Transverse colon (tissue), 3 donors: ENCODE measurements around the gene AHSG.

ENCODE experiments used
- EP300 ChIP-seq: sonication (generic); formaldehyde crosslinking; IDR thresholded peaks from one replicate; pipeline ENCODE4 v1.6.1; 2017; ENCODE audit warnings: antibody characterized with exemption, low read depth
- POLR2A ChIP-seq: fragments of 450-650 bp; IDR thresholded peaks from one replicate; pipeline ENCODE4 v1.6.1; 2016; ENCODE audit warnings: antibody characterized with exemption, mild to moderate bottlenecking, moderate library complexity
- TF ChIP-seq, protein P1 (sequence below), 5 experiments: fragments of 200-600 bp in 3 of 5; fragments of 450-650 bp in 2 of 5; sonication (generic) in 3 of 5; IDR thresholded peaks; 1 replicate in 2 of 5; 2 replicates in 3 of 5; pipeline ENCODE4 v1.5.1; 2016 to 2017; ENCODE audit warnings: antibody characterized with exemption in 5 of 5, inconsistent platforms in 3 of 5, mild to moderate bottlenecking in 2 of 5, moderate library complexity in 1 of 5

DNA sequence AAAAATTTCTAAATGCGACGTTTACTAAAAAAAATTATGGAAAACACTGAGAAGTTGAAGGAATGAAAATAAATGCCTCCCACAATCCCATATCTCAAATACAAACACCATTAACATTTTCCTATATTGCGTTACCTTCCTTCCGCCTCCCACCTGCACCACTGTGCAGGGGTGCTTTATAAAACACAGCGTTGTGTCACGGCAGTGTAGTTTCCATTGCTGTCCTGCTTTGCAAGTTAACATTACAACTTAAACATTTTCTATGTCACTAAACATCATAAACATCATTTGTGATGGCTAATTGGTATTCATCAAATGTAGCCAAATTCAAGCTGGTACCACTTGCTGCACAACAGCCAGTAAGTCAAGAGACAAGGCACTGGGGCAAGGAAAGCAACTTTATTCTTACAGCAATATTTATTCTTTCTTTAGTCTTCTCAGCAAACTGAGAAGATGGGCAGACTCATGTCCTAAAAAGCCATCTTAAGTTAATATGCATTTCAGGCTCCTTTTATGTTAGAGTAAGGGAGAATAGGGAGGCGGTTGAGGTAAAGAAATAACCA is 15.1 kb downstream of the AHSG start:
- TF ChIP-seq, protein P1, sequence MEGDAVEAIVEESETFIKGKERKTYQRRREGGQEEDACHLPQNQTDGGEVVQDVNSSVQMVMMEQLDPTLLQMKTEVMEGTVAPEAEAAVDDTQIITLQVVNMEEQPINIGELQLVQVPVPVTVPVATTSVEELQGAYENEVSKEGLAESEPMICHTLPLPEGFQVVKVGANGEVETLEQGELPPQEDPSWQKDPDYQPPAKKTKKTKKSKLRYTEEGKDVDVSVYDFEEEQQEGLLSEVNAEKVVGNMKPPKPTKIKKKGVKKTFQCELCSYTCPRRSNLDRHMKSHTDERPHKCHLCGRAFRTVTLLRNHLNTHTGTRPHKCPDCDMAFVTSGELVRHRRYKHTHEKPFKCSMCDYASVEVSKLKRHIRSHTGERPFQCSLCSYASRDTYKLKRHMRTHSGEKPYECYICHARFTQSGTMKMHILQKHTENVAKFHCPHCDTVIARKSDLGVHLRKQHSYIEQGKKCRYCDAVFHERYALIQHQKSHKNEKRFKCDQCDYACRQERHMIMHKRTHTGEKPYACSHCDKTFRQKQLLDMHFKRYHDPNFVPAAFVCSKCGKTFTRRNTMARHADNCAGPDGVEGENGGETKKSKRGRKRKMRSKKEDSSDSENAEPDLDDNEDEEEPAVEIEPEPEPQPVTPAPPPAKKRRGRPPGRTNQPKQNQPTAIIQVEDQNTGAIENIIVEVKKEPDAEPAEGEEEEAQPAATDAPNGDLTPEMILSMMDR (IDR thresholded peaks at IDR 0.05) = no peak
- TF ChIP-seq POLR2A (no peak), EP300 (no peak)
